Tibial nerve (tissue), 3 donors: ENCODE data around the gene SDK1.

Experiments
- CTCF ChIP-seq, 5 experiments: fragments of 200-600 bp in 3 of 5; fragments of 450-650 bp in 2 of 5; sonication (generic) in 3 of 5; IDR thresholded peaks; one replicate each; pipeline ENCODE4 v1.5.1; 2016 to 2019; ENCODE audit warnings: antibody characterized with exemption in 5 of 5, mild to moderate bottlenecking in 3 of 5, moderate library complexity in 2 of 5
- POLR2A ChIP-seq, 2 donors: fragments of 450-650 bp; IDR thresholded peaks; one replicate each; pipeline ENCODE4 v1.6.1; 2017; ENCODE audit warnings: antibody characterized with exemption in 2 of 2, mild to moderate bottlenecking in 2 of 2, moderate library complexity in 2 of 2

GRCh38 chr7:3605222-3605621 is 304.2 kb downstream of the SDK1 start:
- TF ChIP-seq CTCF (IDR thresholded peaks at IDR 0.05) (no peak), POLR2A (IDR thresholded peaks at IDR 0.05) (no peak)
